ENCODE results near the gene HS3ST1.

GRCh38 chr4:11354531-11354930 is 74.2 kb downstream of the HS3ST1 start:
- TF ChIP-seq POLR2A (IDR thresholded peaks at IDR 0.05) (no peak), CTCF (IDR thresholded peaks at IDR 0.05) (no peak)
